Duodenal mucosa (tissue), 2 donors: ENCODE data around the gene PRELP.
A peak's percentile ranks its signal among the peaks of the same experiment; 100 is the strongest.

Source experiments
- H3K27ac ChIP-seq: one replicate; pipeline ENCODE4 v1.7.0; 2013; ENCODE audit warnings: low read depth, low read length
- H3K27me3 ChIP-seq, 2 donors: one replicate each; pipeline ENCODE4 v1.7.0; 2013; ENCODE audit warnings: low read length in 2 of 2, control low read depth in 1 of 2; ENCODE audit not compliant: insufficient read depth in 2 of 2, control insufficient read depth in 1 of 2
- H3K36me3 ChIP-seq, 2 donors: one replicate each; pipeline ENCODE4 v1.7.0; 2013; ENCODE audit warnings: low read length in 2 of 2, control low read depth in 1 of 2; ENCODE audit not compliant: insufficient read depth in 2 of 2, control insufficient read depth in 1 of 2
- H3K4me1 ChIP-seq, 2 donors: one replicate each; pipeline ENCODE4 v1.7.0; 2013; ENCODE audit warnings: low read length in 2 of 2, control low read depth in 1 of 2; ENCODE audit not compliant: insufficient read depth in 2 of 2, control insufficient read depth in 1 of 2
- H3K4me3 ChIP-seq, 2 donors: one replicate each; pipeline ENCODE4 v1.7.0; 2013; ENCODE audit warnings: low read length in 2 of 2, low read depth in 1 of 2
- H3K9ac ChIP-seq, 2 donors: one replicate each; pipeline ENCODE4 v1.7.0; 2013; ENCODE audit warnings: low read length in 2 of 2, low read depth in 1 of 2
- H3K9me3 ChIP-seq, 2 donors: one replicate each; pipeline ENCODE4 v1.7.0; 2013; ENCODE audit warnings: low read length in 2 of 2, control low read depth in 1 of 2; ENCODE audit not compliant: control insufficient read depth in 1 of 2

The PRELP gene

GRCh38 chr1:203473281-203473680 is 2.3 kb upstream of the PRELP start:
- Histone ChIP-seq H3K36me3 (no peaks in the 10 kb centered on the region), H3K27me3 (peaks cover 0 to 14% of the 10 kb centered on the region in 2 donors), H3K9me3 (no peaks in the 10 kb centered on the region), H3K4me1 (peaks cover 0 to 4% of the 10 kb centered on the region in 2 donors), H3K4me3 (no peak overlapping the region), H3K27ac (no peak overlapping the region), H3K9ac (no peak overlapping the region)

DNA sequence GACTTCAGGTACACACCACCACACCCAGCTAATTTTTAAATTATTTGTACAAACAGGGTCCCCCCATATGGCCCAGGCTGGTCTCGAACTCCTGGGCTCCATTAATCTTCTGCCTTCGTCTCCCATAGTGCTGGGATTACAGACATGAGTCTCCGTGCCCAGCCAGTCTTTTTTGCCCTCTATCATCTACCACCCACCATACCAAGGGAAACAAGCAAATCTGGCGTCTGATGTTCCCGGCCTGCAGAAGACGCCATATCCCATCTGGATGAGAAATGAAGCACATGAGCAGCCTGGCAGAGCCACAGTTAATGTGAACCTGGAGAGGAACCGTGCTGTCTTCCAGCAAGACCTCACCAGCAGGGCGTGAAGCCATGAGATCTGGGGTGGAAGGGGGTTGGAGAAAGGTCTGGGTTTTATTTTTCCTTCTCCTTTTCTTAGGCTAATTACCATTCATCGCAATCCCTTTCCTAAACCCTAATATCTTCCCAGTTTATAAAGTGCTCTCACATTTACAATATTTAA is 1.8 kb upstream of the PRELP start:
- H3K4me3 ChIP-seq = no peak overlapping the region
- H3K36me3 ChIP-seq = no peaks in the 10 kb centered on the region
- H3K27ac ChIP-seq = no peak overlapping the region
- peaks cover 0 to 4% of the 10 kb centered on the region in 2 donors for H3K4me1 ChIP-seq
- H3K9ac ChIP-seq = no peak overlapping the region
- peaks cover 0 to 14% of the 10 kb centered on the region in 2 donors for H3K27me3 ChIP-seq
- H3K9me3 ChIP-seq = no peaks in the 10 kb centered on the region

- H3K27me3 ChIP-seq = peaks cover 0 to 14% of the 10 kb centered on the region in 2 donors
- H3K4me3 ChIP-seq = peak overlapping the region; percentile 0 to 29
- peak overlapping the region in 1 of 2 donors; percentile 27 for H3K9ac ChIP-seq
- H3K27ac ChIP-seq = no peak overlapping the region
- no peaks in the 10 kb centered on the region for H3K36me3 ChIP-seq
- H3K9me3 ChIP-seq = no peaks in the 10 kb centered on the region
- peaks cover 5 to 13% of the 10 kb centered on the region in 2 donors for H3K4me1 ChIP-seq
These were observed 709 bp downstream of the PRELP start for GRCh38 chr1:203476216-203476814.

DNA sequence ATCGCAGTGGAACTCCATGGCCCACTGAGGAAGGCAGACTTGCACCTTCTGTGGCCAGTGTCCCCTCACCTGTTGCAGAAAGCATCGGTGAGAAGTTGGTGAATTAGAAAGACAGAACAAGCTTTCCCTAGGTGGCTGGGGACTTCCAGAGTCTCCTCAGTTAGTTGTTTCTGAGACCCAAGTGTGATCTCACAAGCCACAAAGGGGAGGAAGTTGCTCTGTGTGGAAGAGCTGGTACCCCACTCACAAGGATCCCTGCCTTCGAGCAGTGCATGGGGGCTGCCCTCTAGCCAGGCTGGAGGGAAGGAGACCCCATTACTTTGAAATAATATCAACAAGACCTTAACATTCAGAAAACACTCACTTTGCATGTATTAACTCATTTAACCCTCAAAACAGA is 2.1 kb downstream of the PRELP start:
- H3K4me1 ChIP-seq = peaks cover 5 to 13% of the 10 kb centered on the region in 2 donors
- H3K4me3 ChIP-seq = no peak overlapping the region
- peaks cover 0 to 9% of the 10 kb centered on the region in 2 donors for H3K27me3 ChIP-seq
- no peaks in the 10 kb centered on the region for H3K36me3 ChIP-seq
- H3K9ac ChIP-seq = no peak overlapping the region
- no peaks in the 10 kb centered on the region for H3K9me3 ChIP-seq
- H3K27ac ChIP-seq = no peak overlapping the region

DNA sequence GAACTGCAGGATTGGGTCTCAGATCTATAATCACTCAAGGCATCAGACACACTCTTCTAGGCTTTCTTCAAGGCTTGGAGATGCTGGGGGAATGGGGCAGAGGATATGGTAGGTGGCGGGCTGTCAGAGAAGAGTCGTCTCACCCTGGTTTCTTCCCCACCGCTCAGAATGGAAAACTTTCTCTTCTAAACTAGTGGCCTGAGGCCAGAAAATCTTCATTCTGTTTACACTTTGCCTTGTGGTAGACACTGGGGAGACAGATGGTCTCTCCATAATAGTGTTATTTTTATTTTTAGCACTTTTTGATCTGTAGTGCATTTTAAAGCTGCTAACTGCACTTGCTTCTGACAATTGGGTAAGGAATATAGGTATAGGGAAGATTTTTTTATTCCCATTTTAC is 2.6 kb downstream of the PRELP start:
- Histone ChIP-seq H3K27ac (no peak overlapping the region), H3K36me3 (no peaks in the 10 kb centered on the region), H3K4me3 (no peak overlapping the region), H3K27me3 (peaks cover 0 to 6% of the 10 kb centered on the region in 2 donors), H3K4me1 (peaks cover 5 to 13% of the 10 kb centered on the region in 2 donors), H3K9me3 (no peaks in the 10 kb centered on the region), H3K9ac (no peak overlapping the region)

- Histone ChIP-seq H3K9ac (no peak overlapping the region), H3K4me1 (peaks cover 5 to 13% of the 10 kb centered on the region in 2 donors), H3K27ac (no peak overlapping the region), H3K36me3 (no peaks in the 10 kb centered on the region), H3K27me3 (peaks cover 0 to 4% of the 10 kb centered on the region in 2 donors), H3K4me3 (no peak overlapping the region), H3K9me3 (no peaks in the 10 kb centered on the region)
These were observed 3.4 kb downstream of the PRELP start for GRCh38 chr1:203478986-203479385.

GRCh38 chr1:203479646-203480045 is 4.0 kb downstream of the PRELP start:
- Histone ChIP-seq H3K9ac (no peak overlapping the region), H3K27me3 (peaks cover 0 to 4% of the 10 kb centered on the region in 2 donors), H3K36me3 (no peaks in the 10 kb centered on the region), H3K4me1 (peaks cover 5 to 13% of the 10 kb centered on the region in 2 donors), H3K9me3 (no peaks in the 10 kb centered on the region), H3K27ac (no peak overlapping the region), H3K4me3 (no peak overlapping the region)

- Histone ChIP-seq H3K9ac (no peak overlapping the region), H3K4me1 (peaks cover 5 to 12% of the 10 kb centered on the region in 2 donors), H3K27ac (no peak overlapping the region), H3K4me3 (no peak overlapping the region), H3K36me3 (no peaks in the 10 kb centered on the region), H3K9me3 (no peaks in the 10 kb centered on the region), H3K27me3 (peaks cover 0 to 4% of the 10 kb centered on the region in 2 donors)
These were observed 4.5 kb downstream of the PRELP start for GRCh38 chr1:203480084-203480483.

DNA sequence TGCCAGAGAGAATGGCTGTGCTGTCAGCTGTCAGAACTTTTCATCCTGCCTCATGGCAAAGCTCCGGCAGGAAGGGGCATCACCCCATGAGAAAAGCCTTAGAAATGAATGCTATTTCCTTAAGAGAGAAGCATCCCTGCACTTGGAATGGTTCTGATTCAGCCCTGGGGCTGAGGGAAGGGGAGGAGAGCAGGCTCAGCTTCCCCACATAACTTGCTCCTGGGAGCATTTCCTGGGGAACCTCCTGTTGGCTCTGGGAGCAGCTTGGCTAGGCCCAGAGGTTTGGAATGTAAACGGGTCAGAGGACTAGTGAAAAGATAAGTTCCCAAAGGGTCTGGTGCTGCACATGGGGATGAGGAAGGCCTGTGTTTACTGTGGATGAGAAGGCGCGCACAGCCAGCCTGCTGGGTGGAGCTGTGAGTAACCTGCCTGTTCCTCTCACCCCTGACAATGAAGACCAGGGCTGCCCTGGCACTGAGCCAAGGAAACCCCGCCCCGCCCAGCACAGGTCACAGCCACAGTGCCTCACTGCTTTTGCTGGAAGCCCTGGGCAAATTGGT is 5.0 kb downstream of the PRELP start:
- H3K27ac ChIP-seq = no peak overlapping the region
- H3K9me3 ChIP-seq = no peaks in the 10 kb centered on the region
- peaks cover 5 to 9% of the 10 kb centered on the region in 2 donors for H3K4me1 ChIP-seq
- no peak overlapping the region for H3K9ac ChIP-seq
- no peaks in the 10 kb centered on the region for H3K36me3 ChIP-seq
- H3K4me3 ChIP-seq = no peak overlapping the region
- H3K27me3 ChIP-seq = peaks cover 0 to 4% of the 10 kb centered on the region in 2 donors

GRCh38 chr1:203481196-203481595 is 5.6 kb downstream of the PRELP start:
- Histone ChIP-seq H3K4me3 (no peak overlapping the region), H3K9me3 (no peaks in the 10 kb centered on the region), H3K4me1 (peaks cover 5 to 9% of the 10 kb centered on the region in 2 donors), H3K36me3 (no peaks in the 10 kb centered on the region), H3K27ac (no peak overlapping the region), H3K9ac (no peak overlapping the region), H3K27me3 (peaks cover 0 to 4% of the 10 kb centered on the region in 2 donors)
